TTC549 (cell line): ENCODE data around the gene EDRF1.
"Not testable (repeated sequence)": the region's sequence is repeated elsewhere in the genome, so short reads cannot be mapped to it uniquely, and the experiment has no call there.

Experiments used
- FAIRE-seq: peaks from 2 replicates; lab custom pipeline; 2012; peaks lifted over from hg19 to GRCh38; lab: Jason Lieb, UNC

The EDRF1 gene, protein sequence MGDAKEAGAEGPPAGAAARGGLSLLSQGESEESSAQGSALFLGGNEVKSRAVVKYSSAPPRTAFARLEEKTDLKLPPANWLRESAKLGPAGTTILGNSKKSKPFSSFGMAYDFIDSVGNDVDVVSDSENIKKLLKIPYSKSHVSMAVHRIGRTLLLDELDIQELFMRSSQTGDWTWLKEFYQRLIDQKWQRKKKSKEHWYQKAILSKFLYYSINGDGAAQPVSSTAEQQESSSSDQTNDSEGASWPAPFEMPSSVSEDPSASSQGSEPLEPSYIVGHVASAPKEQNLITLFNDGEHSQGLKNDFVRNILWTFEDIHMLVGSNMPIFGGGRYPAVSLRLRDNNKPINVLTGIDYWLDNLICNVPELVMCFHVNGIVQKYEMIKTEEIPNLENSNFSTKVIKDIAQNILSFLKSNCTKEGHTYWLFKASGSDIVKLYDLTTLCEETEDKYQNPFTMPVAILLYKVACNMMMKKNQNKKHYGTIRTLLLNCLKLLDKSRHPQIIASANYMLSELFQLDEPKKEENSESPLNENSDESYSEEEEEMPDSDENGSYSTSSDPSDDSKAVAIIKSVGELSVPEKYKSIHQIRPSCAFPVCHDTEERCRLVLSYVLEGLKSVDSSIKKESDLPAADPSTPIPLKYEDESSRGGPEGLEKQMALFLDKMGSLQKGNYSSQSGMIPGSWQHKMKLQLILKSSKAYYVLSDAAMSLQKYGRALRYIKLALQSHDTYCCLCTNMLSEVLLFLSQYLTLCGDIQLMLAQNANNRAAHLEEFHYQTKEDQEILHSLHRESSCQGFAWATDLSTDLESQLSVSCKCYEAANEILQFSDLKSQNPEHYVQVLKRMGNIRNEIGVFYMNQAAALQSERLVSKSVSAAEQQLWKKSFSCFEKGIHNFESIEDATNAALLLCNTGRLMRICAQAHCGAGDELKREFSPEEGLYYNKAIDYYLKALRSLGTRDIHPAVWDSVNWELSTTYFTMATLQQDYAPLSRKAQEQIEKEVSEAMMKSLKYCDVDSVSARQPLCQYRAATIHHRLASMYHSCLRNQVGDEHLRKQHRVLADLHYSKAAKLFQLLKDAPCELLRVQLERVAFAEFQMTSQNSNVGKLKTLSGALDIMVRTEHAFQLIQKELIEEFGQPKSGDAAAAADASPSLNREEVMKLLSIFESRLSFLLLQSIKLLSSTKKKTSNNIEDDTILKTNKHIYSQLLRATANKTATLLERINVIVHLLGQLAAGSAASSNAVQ

DNA sequence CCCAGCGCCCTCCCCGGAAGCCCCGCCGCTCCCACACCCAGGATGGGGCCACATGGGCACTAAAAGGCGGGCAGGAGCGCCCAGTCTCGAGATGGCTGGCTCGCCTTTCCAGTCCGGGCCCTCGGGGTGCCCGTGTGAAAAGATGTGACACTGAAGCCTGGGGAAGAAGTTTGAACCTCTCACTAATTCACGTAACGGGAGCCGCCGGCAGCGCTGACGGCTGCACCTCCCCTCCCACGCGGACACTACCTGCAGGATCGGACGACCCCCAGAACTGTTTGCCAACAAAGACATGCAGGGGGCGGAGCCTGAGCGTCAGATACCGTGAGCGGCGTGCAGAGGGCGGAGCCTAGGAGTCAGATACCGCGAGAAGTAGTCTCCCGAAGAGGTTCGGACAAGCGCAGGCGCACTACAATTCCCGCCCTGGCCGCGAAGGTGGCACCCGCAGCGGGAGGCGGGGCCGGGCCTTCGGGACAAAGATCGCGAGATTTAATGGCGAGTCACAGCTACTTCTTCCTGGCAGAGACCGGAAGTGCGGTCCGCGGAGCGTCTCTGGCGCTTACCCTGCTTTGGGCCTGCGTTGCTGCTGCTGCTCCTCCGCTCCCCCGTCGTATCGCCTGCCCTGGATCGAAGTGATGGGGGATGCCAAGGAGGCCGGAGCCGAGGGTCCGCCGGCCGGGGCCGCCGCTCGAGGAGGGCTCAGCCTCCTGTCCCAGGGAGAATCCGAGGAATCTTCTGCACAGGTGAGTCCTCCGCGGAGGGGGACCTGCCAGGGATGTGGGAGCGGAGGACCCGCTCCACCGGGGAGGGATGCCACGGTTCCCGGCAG is at the start of gene EDRF1:
Gene EDRF1, plus strand, starts transcription at position 537 of the 829 bp plus-strand sequence. Its CDS starts 99 bp downstream, at position 636.
- FAIRE-seq: peak; percentile 91

DNA sequence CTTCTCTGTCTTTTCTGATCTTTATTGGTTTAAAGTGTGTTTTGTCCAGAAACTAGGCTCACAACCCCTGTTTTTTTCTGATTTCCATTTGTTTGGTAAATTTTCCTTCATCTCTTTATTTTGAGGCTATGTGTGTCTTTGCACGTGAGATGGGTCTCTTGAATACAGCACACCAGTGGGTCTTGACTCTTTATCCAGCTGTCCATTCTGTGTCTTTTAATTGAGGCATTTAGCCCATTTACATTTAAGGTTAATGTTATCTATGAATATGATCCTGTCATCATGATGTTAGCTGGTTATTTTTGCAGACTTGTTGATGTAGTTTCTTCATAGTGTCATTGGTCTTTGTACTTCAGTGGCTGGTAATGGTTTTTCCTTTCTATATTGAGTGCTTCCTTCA is 46.6 kb upstream of the EDRF1 start:
- no peak for FAIRE-seq

DNA sequence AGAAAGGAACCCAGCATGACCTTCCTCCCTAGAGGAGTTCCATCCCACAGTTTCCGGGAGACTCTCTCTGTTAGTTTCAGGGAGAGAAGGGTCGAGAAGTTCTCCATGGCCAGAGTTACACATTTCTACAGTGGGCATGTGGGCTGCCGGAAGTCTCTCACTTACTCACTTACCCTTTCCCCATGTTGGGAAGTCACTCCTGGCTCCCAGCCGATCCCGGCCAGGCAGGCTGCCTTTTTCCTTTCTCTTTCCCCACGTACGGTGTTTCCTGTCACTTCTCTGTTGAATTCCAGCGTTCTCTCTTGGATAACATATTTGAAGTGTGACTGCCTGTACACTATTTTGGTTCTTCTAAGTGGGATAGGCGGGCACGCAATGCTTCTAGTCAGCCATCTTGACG is 40.1 kb upstream of the EDRF1 start:
- FAIRE-seq: no peak

DNA sequence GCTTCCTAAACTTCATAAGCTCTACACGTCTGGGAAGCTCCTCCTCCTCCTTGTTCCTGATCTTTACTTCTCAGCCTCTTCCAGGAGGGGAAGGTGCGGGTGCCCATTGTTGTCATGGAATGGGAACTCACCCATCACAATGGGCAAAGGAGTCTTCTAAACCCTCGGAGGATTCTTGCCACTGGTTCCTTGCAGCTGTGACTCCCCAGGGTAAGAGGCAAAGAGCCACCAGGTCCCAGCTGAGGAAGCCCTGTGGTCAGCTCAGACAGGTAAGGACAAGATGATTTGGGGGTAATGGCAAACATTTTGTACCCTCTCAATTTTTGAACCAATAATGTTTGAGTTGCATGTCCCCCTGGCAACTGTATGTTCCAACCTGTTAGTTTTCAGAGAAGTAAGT is 36.4 kb upstream of the EDRF1 start, which contains the start of gene TEX36:
Gene TEX36, minus strand, starts transcription at position 101 of the 400 bp plus-strand sequence. CDS start 174 bp downstream, outside the sequence.
- FAIRE-seq: no peak

DNA sequence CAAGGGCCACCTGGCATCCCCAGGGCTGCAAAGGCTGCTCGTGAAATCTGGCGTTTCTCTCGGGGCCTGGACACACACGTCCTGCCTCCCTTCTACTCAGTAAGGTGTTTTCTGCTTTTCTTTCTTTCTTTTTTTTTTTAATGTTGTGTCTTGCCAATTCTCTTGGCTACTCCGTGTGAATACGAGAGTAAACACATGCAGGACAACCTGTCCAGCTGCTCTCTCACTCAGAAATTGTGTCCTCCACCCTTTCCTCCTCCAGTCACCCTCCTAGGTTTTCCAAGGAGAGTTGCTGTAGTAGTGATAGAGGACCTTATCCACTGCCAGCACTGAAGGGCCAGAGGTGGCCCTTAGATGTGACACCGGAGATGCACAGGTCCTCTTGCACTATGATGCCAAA is 35.7 kb upstream of the EDRF1 start:
- no peak for FAIRE-seq

DNA sequence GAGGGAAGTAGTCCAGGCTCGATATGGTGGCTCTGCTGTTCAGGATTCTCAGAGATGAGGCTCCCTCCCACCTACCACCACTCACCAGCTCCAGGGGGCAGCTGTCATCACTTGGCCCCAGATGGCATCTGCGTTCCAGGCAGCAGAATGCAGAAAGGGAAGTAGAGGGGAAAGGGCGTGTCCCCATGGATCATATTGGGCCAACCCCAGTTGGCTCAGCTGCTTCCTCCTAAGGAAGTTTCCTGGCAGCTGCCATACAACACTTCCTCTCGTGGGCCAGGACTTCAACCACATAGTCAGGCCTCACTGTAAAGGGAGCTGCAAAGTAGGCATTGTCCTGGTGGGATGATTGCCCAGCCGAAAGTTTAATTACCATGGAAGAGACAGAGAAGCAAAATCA is 34.9 kb upstream of the EDRF1 start:
- FAIRE-seq: no peak

DNA sequence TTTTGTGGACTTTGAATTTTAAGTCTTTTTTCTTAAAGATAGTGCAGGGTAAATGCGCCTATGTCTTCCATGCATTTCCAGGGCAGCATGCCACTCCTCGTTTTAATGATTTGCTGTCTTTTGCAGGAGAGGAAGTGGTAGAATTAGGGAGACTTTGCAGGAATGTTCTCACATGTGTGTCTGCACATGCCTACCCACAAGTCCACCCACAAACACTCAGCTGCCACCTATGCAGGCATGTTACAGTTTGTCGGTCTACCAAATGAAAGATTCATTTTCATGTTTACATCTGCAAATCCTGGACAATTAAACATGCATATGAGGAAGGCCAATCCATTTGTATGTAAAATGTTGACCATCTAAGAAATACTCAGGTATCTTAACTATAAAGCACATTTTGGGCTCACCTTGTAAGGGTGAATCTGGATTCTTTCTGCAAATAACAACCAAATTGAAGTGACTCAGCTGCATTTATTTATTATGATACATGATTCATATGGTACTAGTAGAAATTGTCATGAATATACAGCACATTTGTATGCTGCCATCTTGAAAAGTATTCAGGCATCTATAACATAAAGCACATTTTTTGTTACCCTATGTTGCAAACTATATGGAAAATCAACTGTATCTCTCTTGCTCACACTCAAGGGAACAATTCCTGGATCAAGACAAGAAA is 31.9 kb upstream of the EDRF1 start:
- no peak for FAIRE-seq

DNA sequence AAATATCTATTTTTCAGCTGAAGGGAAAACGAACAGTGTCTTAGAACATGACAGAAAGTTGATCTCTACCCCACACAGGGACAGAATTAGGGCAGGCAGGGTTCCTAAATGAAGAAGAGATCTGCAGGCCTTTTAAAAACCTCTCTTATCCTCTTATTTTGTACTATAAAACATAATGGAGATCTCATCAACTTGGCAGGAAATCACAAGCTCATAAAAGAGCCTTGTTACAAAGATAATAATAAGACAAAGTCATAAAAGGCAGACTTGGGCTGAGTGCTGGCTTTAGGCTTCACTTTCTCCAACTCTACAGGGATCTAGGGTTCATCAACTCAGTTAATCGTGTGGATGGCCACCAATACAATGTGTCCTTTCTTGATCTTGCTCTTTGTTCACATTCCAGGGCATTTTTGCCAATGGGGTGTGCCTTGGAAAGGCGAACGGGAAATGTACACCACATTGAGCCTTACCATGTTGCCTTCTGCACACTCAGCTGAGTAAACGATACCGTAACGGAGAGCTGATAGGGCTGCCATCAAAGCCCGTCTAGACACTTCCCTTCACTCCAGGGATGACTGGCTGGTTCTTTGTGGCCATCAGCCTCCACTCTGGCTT is 29.4 kb upstream of the EDRF1 start:
- FAIRE-seq: no peak

DNA sequence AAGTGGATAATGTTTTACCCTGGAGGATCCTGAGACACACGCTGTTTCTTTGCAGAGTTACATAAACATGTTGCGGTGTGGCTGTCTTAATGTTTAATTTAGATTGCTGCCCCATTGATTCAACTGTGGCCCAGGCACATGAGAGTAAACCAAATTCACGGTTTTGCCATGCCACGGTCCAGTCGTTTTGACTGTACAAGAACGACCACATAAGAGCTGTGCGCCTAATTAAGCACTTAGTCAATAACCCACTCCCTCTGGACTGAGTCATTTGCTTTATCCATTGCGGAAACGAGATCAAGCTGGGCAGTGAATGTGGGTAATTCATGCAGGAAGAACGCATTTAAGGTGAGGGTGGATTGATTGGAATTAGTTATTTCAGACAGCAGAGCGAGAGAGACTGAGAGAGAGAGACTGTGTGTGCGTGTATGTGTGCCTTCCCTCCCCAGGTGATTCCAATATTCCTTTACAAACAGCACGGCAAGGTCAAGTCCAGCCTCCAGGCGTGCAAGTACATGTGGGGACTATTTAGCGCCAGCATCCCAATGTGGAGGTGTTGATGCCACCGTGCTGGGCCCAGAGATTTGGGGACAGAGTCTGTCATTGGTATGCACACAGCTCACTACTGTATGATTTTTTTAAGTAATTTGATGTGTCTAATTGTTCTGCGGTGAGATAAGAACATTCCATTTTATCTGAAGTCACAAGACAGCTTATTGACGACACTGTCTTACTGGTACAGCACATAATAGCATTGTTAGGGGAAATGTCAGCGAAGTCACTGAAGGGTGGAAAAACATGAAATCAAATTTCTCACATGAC is 28.1 kb upstream of the EDRF1 start:
- no peak for FAIRE-seq

DNA sequence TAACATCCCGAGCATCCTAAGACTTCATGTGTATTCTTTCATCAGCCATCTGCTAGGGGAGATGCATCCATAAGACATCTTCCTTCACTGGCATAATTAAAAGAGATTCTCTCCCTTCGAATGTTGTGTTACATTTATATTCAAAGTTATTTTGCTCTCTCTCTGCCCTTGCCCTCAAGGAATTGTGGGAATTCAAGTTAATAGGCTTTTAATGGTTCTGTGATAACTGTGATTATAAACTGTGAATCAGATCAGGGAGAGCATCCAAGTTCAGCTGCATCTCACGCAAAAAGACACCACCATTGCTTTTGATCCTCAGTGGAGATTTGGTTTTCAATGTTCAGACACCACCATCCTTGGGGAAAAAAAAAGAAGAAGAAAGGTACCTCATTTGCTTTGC is 27.3 kb upstream of the EDRF1 start:
- no peak for FAIRE-seq

DNA sequence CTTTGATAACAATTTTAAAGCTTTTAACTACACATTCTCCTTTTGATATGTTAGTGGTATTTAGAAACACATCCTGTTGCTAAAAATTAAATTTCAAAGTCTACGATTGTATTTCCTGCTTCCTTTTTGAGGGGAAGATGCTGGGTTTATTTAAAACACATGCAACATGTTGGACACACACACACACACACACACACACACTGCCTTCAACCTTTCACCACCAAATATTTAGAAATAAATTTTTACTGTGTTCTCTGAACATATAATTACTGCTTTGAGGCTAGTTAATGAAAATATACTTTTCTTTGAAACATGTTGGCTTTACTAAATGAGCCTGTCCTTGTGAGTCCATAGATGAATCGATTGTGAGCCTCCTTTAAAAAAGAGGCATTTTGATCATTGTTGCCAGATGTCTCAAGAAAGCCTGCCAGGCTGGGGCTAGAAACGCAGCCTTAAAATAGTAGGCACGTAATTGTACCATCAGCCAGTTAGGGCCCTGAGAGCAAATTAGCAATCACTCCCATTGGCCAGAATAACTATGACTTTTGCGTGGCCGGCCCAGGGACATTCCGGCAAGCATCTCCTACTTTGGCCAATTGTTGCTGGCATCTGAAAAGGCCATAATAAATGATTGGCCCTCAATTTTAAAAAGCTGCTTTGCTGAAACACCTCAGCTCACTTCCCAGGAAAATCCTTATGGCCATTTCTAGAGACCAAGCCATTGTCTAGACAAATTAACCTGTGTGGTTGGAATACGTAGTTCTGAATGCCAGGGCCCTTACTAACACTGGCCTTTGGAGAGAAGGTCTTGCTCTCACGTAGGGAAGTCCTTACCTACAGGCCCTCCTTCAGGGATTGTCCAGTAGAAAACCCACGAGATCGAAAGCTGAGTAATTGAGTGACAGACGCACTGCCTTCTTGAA is 26.6 kb upstream of the EDRF1 start:
- FAIRE-seq: no peak

DNA sequence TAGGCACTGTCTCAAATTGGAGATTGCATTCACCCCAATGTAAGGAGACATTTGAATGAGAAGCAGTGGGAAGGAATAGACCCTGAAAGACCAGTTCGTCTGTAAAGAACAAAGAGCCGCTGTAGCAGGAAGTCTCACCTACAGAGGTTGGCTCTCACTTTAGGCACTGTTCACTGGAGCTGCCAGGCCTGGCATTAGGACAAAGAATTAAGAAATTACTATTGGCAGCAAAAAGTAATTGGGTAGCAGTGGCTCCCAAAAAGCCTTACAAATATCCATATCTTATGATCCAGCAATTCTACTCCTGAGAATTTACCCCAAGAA is 26.0 kb upstream of the EDRF1 start:
- no peak for FAIRE-seq

DNA sequence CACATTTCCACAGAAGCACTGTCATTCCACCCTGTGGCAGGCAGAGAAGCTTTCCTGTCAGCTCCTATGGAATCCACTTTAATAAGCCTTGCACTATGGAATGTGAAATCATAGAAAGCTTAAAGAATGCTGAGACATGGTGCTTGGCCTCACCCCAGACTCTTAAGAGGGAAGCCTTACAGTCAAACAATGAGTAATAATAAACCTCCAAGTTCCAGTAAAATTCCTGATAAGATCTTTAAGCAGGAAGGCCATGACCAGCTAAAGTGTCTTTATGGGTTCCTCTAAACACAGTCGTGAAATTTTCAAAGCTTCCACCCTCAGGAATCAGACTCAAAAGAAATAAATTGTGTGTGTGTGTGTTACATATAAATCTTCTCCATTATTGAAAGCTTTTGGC is 24.6 kb upstream of the EDRF1 start:
- no peak for FAIRE-seq

DNA sequence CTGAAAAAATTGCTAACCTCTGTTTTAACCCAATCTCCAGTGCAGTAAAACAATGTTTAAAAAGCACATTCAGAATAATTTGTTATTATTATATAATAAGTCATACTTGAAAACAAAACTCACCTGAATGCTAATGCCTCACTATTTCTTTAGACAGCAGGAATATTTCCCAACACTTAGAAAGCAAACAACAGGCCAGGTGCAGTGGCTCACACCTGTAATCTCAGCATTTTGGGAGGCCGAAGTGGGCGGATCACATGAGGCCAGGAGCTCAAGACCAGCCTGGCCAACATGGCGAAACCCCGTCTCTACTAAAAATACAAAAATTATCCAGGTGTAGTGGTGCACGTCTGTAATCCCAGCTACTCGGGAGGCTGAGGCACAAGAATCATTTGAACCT is 22.6 kb upstream of the EDRF1 start:
- FAIRE-seq: not testable (repeated sequence)

DNA sequence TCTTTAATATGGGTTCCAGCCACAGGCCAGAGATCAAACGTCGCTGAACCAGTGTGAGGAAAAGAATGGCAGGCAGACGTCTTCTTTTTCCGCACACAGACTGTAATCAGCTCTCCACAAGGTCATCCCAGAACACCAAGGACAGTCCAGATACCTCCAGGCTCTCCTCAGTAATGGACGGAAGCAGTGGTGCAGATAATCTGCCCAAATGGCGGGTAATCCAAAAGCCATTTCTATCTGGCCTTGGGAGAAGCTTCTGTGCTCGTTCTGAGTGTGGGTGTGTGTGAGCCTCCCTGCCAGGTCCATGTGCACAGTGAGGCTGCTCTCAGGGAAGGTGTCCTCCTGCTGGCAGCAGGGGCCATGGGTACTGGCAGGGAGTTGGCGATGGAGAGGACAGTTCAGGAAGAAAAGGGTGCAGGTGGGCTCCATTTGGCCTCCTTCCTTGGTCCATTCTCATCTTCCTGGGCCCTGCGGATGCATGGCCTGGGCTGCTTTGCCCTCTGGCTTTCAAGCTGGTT is 21.0 kb upstream of the EDRF1 start:
- no peak for FAIRE-seq

DNA sequence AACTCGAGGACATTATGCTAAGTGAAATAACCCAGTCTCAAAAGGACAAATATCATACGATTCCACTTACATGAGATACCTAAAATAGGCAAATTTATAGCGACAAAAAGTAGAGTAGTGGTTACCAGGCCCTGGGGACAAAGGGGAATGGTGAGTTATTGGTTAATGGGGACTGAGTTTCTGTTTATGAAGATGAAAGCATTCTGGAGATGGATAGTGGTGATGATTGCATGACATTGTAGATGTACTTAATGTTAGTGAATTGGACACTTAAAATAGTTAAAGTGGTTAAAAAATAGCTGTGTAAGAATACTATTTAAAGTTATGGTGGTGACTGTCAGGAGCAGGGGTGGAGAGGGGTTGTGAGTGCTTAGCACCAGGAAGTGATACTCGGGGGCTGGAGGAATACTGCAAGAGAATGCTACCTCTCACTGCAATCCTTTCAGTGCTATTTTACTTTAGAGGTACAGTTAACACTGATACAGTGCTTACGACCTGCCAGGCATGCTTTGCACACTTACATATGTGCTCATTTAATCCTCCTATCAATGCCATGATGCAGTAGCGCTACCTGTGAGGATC is 19.9 kb upstream of the EDRF1 start:
- FAIRE-seq: no peak

DNA sequence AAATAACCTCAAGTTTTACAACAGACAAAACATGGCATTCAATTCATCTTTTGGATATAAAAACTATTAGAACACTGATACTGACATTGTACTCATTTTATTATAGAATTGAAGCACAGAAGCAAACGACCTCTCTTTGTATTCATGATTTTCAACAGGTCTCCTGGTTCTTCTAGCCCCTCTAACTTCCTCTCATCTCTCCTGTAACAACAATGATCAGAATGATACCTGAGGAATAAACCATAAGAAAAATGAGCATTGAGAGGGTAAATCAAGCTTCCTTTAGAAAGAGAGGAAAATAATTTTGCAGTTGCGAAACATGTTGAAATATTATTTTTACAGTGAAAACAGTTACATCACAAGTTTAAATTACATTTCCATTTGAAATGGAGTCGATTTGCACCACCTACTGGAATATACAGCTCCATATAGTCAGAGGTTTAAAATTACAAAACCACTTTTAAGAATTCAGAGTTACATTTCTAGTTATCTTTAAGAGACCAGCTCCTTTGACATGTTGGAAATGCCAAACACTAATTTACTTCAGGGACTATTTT is 19.1 kb upstream of the EDRF1 start:
- no peak for FAIRE-seq
